CD4-positive, alpha-beta T cell (primary cell): ENCODE results near the gene GHR. TPM values are rescaled to one million over a fixed set of nuclear protein-coding genes. Genes with fewer than 3 reads are reported as not detected.

Experiments used
- ATAC-seq: fragments of 200-7000 bp; cut with Tn5 transposase; one replicate; pipeline ENCODE4 v1.10.0; 2022; ENCODE audit warnings: mild to moderate bottlenecking; ENCODE audit not compliant: poor library complexity
- CTCF ChIA-PET: fragments of 350-600 bp; sonication (Branson Sonifier 250); formaldehyde crosslinking; loops from one replicate; lab custom pipeline; 2021; ENCODE audit warnings: antibody characterized with exemption, inconsistent platforms; lab: Charles Lee
- POLR2A ChIA-PET: fragments of 350-600 bp; sonication (Branson Sonifier 250); formaldehyde crosslinking; loops from one replicate; lab custom pipeline; 2021; ENCODE audit warnings: antibody characterized with exemption, inconsistent platforms; lab: Charles Lee
- DNase-seq, 14 experiments: peaks; one replicate each; pipeline ENCODE4 v3.0.0-alpha.2; 2013 to 2020; ENCODE audit warnings: mixed read lengths in 2 of 14
- H3K27ac ChIP-seq, 2 donors: one replicate each; pipeline versions ENCODE4 v1.5.1 to v1.7.0; 2013; ENCODE audit warnings: low read length in 2 of 2, low read depth in 1 of 2, mild to moderate bottlenecking in 1 of 2
- H3K27me3 ChIP-seq, 2 experiments: 1 replicate in 1 of 2; 2 replicates in 1 of 2; pipeline versions ENCODE4 v1.6.1 to v1.7.0; 2013; ENCODE audit warnings: low read length in 2 of 2, control low read depth in 1 of 2, mild to moderate bottlenecking in 1 of 2, moderate library complexity in 1 of 2; ENCODE audit not compliant: insufficient read depth in 2 of 2, control insufficient read depth in 1 of 2
- H3K36me3 ChIP-seq: one replicate; pipeline ENCODE4 v1.6.1; 2013; ENCODE audit warnings: low read length, control low read depth; ENCODE audit not compliant: insufficient read depth
- H3K4me1 ChIP-seq: one replicate; pipeline ENCODE4 v1.6.1; 2013; ENCODE audit warnings: low read length, control low read depth; ENCODE audit not compliant: insufficient read depth
- H3K4me3 ChIP-seq: one replicate; pipeline ENCODE4 v1.5.1; 2013; ENCODE audit warnings: mild to moderate bottlenecking, low read length, moderate library complexity
- H3K9me3 ChIP-seq, 2 experiments: 1 replicate in 1 of 2; 2 replicates in 1 of 2; pipeline versions ENCODE4 v1.6.1 to v1.7.0; 2013; ENCODE audit warnings: low read length in 2 of 2, mild to moderate bottlenecking in 2 of 2, control low read depth in 1 of 2, moderate library complexity in 1 of 2; ENCODE audit not compliant: control insufficient read depth in 1 of 2, insufficient read depth in 1 of 2
- H3K27ac Mint-ChIP-seq: one replicate; pipeline ENCODE4 v1.8.0; 2020; ENCODE audit warnings: mixed read lengths
- H3K27me3 Mint-ChIP-seq: one replicate; pipeline ENCODE4 v1.8.0; 2021; ENCODE audit warnings: mixed read lengths
- H3K36me3 Mint-ChIP-seq: one replicate; pipeline ENCODE4 v1.8.0; 2021; ENCODE audit warnings: low read depth, mixed read lengths
- H3K4me1 Mint-ChIP-seq: one replicate; pipeline ENCODE4 v1.8.0; 2021; ENCODE audit warnings: low read depth, mixed read lengths
- H3K4me3 Mint-ChIP-seq: one replicate; pipeline ENCODE4 v1.8.0; 2020; ENCODE audit warnings: mild to moderate bottlenecking, mixed read lengths
- H3K9me3 Mint-ChIP-seq: one replicate; pipeline ENCODE4 v1.8.0; 2020; ENCODE audit warnings: mixed read lengths
- intact Hi-C, 2 experiments: fragments of 100-400 bp; cut with DNase I in 1 of 2; cut with micrococcal nuclease in 1 of 2; formaldehyde crosslinking; loops; one replicate each; pipeline versions ENCODE4 v1.15.1 to v1.9.0; 2023 to 2025; cut with DNase I, micrococcal nuclease
- total RNA-seq, 174 experiments: library from RNA in 2 of 174; stranded (reverse) in 2 of 174; gene quantifications; one replicate each; pipeline ENCODE4 v1.2.3 and lab custom pipeline; 2021 to 2026
- TF ChIP-seq, protein P1 (sequence below): fragments of 200-600 bp; IDR thresholded peaks from one replicate; pipeline ENCODE4 v1.8.0; 2022; ENCODE audit warnings: antibody characterized with exemption, mild to moderate bottlenecking

GHR gene
- total RNA-seq, 2 experiments from 2014 or later, result not detected

DNA sequence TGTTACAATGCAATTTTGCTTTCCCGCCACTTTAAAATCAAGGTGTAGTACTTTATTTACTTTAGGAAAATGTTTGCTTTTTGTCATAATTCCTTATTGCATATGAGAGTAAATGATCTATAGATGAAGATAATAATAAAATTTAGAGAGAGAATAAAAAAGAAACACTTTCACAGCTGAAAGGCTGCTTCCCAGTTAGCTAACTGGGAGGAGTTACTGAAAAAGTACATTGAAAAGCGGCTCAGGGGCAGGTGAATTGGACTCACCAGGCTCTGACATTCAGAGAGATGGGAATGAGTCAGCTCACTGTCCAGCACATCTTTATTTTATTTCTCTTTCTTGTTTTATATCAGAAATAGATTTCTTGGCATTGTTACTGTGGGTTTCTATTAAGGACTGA, 201.7 kb downstream of the GHR start:
- Histone ChIP-seq H3K27me3 (peaks cover 0 to 4% of the 10 kb centered on the region in 2 experiments), H3K9me3 (no peaks in the 10 kb centered on the region), H3K4me1 (no peaks in the 10 kb centered on the region), H3K27ac (no peak overlapping the region), H3K36me3 (no peaks in the 10 kb centered on the region), H3K4me3 (no peak overlapping the region)
- Mint-ChIP-seq H3K9me3 (no peaks in the 10 kb centered on the region), H3K36me3 (no peaks in the 10 kb centered on the region), H3K27ac (no peak overlapping the region), H3K4me3 (no peak overlapping the region), H3K27me3 (peaks cover 4% of the 10 kb centered on the region), H3K4me1 (no peaks in the 10 kb centered on the region)
- DNase-seq (no peak), ATAC-seq (no peak)
- TF ChIP-seq, protein P1, sequence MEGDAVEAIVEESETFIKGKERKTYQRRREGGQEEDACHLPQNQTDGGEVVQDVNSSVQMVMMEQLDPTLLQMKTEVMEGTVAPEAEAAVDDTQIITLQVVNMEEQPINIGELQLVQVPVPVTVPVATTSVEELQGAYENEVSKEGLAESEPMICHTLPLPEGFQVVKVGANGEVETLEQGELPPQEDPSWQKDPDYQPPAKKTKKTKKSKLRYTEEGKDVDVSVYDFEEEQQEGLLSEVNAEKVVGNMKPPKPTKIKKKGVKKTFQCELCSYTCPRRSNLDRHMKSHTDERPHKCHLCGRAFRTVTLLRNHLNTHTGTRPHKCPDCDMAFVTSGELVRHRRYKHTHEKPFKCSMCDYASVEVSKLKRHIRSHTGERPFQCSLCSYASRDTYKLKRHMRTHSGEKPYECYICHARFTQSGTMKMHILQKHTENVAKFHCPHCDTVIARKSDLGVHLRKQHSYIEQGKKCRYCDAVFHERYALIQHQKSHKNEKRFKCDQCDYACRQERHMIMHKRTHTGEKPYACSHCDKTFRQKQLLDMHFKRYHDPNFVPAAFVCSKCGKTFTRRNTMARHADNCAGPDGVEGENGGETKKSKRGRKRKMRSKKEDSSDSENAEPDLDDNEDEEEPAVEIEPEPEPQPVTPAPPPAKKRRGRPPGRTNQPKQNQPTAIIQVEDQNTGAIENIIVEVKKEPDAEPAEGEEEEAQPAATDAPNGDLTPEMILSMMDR, result no peak
- ChIA-PET CTCF (no interaction called here), POLR2A (no interaction called here)
- intact Hi-C loops, result no loop called here

DNA sequence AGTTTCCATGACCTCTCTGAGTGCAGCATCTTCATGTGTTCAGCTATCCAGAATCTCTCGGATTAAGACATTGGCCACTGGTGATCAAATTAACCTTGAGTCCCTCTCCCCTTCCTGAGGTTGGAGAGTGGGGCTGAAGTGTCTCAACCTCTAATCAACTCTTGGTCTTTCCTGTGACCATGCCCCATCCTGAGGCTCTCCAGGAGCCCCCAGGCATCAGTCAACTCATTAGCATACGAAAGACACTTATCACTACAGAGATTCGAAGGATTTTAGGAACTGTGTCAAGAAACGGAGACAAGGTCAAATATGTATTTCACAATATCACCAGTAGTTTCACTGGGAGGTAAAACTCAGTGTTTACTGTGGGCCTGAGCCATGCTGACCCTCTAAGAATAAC, 203.2 kb downstream of the GHR start:
- intact Hi-C loops, result no loop called here
- Mint-ChIP-seq H3K4me3 (no peak overlapping the region), H3K9me3 (no peaks in the 10 kb centered on the region), H3K27ac (no peak overlapping the region), H3K36me3 (no peaks in the 10 kb centered on the region), H3K27me3 (peaks cover 4% of the 10 kb centered on the region), H3K4me1 (no peaks in the 10 kb centered on the region)
- peaks cover 0 to 4% of the 10 kb centered on the region in 2 experiments for H3K27me3 ChIP-seq
- CTCF ChIA-PET, result no interaction called here
- H3K4me1 ChIP-seq, result no peaks in the 10 kb centered on the region
- no peak overlapping the region for H3K4me3 ChIP-seq
- H3K27ac ChIP-seq, result no peak overlapping the region
- POLR2A ChIA-PET, result no interaction called here
- TF ChIP-seq, protein P1, result no peak
- ATAC-seq, result no peak
- no peaks in the 10 kb centered on the region for H3K9me3 ChIP-seq
- DNase-seq, result no peak
- no peaks in the 10 kb centered on the region for H3K36me3 ChIP-seq

DNA sequence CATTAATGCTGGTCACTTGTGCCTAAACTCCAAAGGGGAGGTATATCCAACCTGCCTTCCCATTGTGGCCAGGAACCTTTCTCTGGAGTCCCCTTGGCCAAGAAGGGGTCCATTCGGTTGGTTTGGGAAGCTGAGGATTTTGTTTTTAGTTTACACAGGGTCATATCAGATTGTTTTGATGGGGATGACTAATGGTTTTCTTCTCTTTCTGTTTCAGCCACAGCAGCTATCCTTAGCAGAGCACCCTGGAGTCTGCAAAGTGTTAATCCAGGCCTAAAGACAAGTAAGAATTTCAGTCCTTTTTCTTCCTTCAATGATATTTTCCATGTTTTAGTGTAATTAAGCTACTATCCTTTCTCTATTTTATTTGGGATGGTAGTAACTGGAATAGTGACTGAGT, 205.6 kb downstream of the GHR start:
- Mint-ChIP-seq H3K9me3 (no peaks in the 10 kb centered on the region), H3K36me3 (no peaks in the 10 kb centered on the region), H3K4me3 (no peak overlapping the region), H3K4me1 (no peaks in the 10 kb centered on the region), H3K27ac (no peak overlapping the region), H3K27me3 (peaks cover 4% of the 10 kb centered on the region)
- H3K27me3 ChIP-seq, result peaks cover 0 to 4% of the 10 kb centered on the region in 2 experiments
- DNase-seq (no peak), ATAC-seq (no peak)
- intact Hi-C loops, result no loop called here
- no peaks in the 10 kb centered on the region for H3K36me3 ChIP-seq
- no peaks in the 10 kb centered on the region for H3K9me3 ChIP-seq
- H3K4me1 ChIP-seq, result no peaks in the 10 kb centered on the region
- H3K27ac ChIP-seq, result no peak overlapping the region
- no peak overlapping the region for H3K4me3 ChIP-seq
- CTCF ChIA-PET, result no interaction called here
- TF ChIP-seq, protein P1, result no peak
- POLR2A ChIA-PET, result no interaction called here
